Stimulated activated CD4-positive, alpha-beta T cell treated with anti-CD3 and anti-CD28 coated beads, Interleukin-4, amount 100 ng/mL, for 48 hours (primary cell): ENCODE measurements around the gene VARS1.
A peak's percentile ranks its signal among the peaks of the same experiment; 100 is the strongest.
"Not testable (repeated sequence)": the region's sequence is repeated elsewhere in the genome, so short reads cannot be mapped to it uniquely, and the experiment has no call there.

Experiments used
- DNase-seq, 2 donors: peaks; one replicate each; pipeline ENCODE4 v3.0.0-alpha.2; 2020; ENCODE audit warnings: low read depth in 2 of 2

The VARS1 gene

GRCh38 chr6:31794294-31794865 is 1.2 kb downstream of the VARS1 start:
- DNase-seq, result no peak

- DNase-seq, result not testable (repeated sequence)
Measured at GRCh38 chr6:31793927-31794245, 1.7 kb downstream of the VARS1 start.

GRCh38 chr6:31792761-31793171 is 2.8 kb downstream of the VARS1 start:
- no peak for DNase-seq

- no peak for DNase-seq
Measured at GRCh38 chr6:31792090-31792374, 3.5 kb downstream of the VARS1 start.

GRCh38 chr6:31791324-31792089 is 4.0 kb downstream of the VARS1 start:
- no peak for DNase-seq

GRCh38 chr6:31785475-31785874 is 10.1 kb downstream of the VARS1 start:
- DNase-seq, result no peak

GRCh38 chr6:31784098-31784925 is 11.2 kb downstream of the VARS1 start:
- DNase-seq, result no peak

GRCh38 chr6:31782126-31782855 is 13.3 kb downstream of the VARS1 start:
- no peak for DNase-seq

- DNase-seq, result no peak
Measured at GRCh38 chr6:31781244-31782125, 14.1 kb downstream of the VARS1 start.

- DNase-seq, result no peak
Measured at GRCh38 chr6:31780507-31781243, 14.9 kb downstream of the VARS1 start.

- no peak for DNase-seq
Measured at GRCh38 chr6:31779908-31780307, 15.6 kb downstream of the VARS1 start.

- no peak for DNase-seq
Measured at GRCh38 chr6:31778999-31779885, 16.3 kb downstream of the VARS1 start.

- no peak for DNase-seq
Measured at GRCh38 chr6:31778193-31778592, 17.4 kb downstream of the VARS1 start.

GRCh38 chr6:31777667-31778050 is 17.9 kb downstream of the VARS1 start:
- DNase-seq, result no peak

- peak; percentile 63 to 69 for DNase-seq
Measured at GRCh38 chr6:31776989-31777666, 18.4 kb downstream of the VARS1 start, which contains the start of gene VWA7. Gene VWA7 (minus strand): TSS chr6:31777328. CDS start chr6:31776779, 549 bp downstream.

GRCh38 chr6:31776485-31776988 is 19.0 kb downstream of the VARS1 start:
- no peak for DNase-seq

GRCh38 chr6:31775633-31776484 is 19.7 kb downstream of the VARS1 start:
- no peak for DNase-seq

GRCh38 chr6:31775184-31775583 is 20.4 kb downstream of the VARS1 start:
- no peak for DNase-seq
